HUES64 (cell line): Measurements from ENCODE around the gene ROR2.

ENCODE experiments used
- H3K27ac ChIP-seq: 2 replicates; pipeline ENCODE4 v1.7.0; 2013; ENCODE audit warnings: low read depth, low read length, inconsistent platforms
- H3K27me3 ChIP-seq: 2 replicates; pipeline ENCODE4 v1.6.1; 2013; ENCODE audit warnings: mild to moderate bottlenecking, low read length; ENCODE audit not compliant: insufficient read depth
- H3K36me3 ChIP-seq: 2 replicates; pipeline ENCODE4 v1.6.1; 2013; ENCODE audit warnings: mild to moderate bottlenecking, low read length; ENCODE audit not compliant: insufficient read depth
- H3K4me1 ChIP-seq: 2 replicates; pipeline ENCODE4 v1.6.1; 2013; ENCODE audit warnings: mild to moderate bottlenecking, low read length, moderate library complexity; ENCODE audit not compliant: insufficient read depth
- H3K4me3 ChIP-seq: 2 replicates; pipeline ENCODE4 v1.5.1; 2013; ENCODE audit warnings: mild to moderate bottlenecking, low read length, moderate library complexity
- H3K9ac ChIP-seq: 2 replicates; pipeline ENCODE4 v1.6.1; 2013; ENCODE audit warnings: mild to moderate bottlenecking, low read depth, low read length
- H3K9me3 ChIP-seq: 2 replicates; pipeline ENCODE4 v1.6.1; 2013; ENCODE audit warnings: low read depth, low read length; ENCODE audit not compliant: insufficient read depth
- WGBS: fragments of 150-250, 120-280 bp; methylation state at CpG from one replicate; pipeline ENCODE4 v1.1.7; 2013; ENCODE audit warnings: missing lambda C conversion rate; 5-methylcytosine and 5-hydroxymethylcytosine counted together

ROR2 gene

DNA sequence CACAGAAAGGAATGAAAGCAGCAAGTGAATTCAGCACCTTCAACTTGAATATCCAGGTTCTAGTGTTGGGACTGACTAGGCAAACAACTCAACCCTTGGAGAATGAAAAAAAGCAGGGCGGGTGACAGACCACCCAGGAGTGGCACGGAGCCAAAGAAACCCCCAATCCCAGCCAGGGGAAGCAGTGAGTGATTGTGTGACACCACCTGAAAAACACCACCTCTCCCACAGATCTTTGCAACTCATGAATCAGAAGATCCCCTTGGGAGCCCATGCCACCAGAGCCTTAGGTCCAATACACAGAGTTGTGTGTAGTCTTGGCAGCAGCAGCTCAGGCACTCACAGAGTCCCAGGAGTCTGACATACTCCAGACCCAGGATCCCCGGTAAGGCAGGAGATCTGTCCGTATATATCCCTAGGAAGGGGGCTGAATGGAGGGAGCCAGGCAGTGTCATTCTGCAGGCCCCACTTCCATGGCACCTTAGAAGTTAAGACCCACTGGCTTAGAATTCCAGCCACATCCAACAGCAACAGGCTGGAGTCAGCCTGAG is 22.1 kb upstream of the ROR2 start:
- Histone ChIP-seq H3K27ac (no peak overlapping the region), H3K36me3 (no peaks in the 10 kb centered on the region), H3K9ac (no peak overlapping the region), H3K4me1 (no peaks in the 10 kb centered on the region), H3K9me3 (no peaks in the 10 kb centered on the region), H3K27me3 (no peaks in the 10 kb centered on the region), H3K4me3 (no peak overlapping the region)
- WGBS, result 89% methylated on average over 4 of the region's 4 CpGs

DNA sequence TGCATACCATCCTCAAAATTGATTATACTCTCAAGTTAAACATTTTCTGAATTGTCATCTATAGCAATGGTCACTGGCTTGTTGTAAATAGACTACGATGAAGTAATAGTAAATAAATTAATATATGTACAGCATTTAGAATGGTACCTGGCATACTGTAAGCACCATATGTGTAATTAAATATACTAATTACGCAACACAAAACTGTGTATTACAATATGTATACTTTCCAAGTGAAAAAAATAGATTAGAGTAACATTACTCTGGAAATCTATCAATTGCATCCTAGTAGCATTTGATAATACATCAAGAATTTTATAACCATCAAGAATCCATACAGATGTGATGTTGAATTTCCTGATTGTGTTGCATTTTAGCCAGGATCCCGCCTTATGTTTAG is 17.2 kb upstream of the ROR2 start:
- Histone ChIP-seq H3K4me1 (no peaks in the 10 kb centered on the region), H3K27me3 (no peaks in the 10 kb centered on the region), H3K27ac (no peak overlapping the region), H3K36me3 (no peaks in the 10 kb centered on the region), H3K4me3 (no peak overlapping the region), H3K9ac (no peak overlapping the region), H3K9me3 (no peaks in the 10 kb centered on the region)
- 93% methylated on average over 1 of the region's 3 CpGs for WGBS

DNA sequence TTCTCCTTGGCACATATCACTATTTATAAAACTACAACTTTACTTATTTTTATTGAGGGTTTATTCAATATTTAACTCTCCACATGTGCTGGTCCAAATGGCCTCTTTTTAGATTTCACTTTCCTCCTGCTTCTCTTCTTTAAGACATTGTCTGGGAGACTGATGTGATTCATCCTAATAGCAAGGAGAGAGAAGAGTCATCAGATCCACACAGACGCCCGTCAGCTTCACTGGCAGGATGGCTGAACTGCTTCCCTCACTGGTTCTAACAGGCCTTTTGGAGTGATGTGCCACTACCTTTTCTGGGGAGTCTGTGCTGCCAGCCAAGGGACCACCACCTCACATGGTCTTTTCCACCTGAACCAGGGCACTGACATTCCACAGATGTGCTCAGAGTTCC is 16.5 kb upstream of the ROR2 start:
- no peak overlapping the region for H3K27ac ChIP-seq
- H3K4me3 ChIP-seq, result no peak overlapping the region
- H3K4me1 ChIP-seq, result no peaks in the 10 kb centered on the region
- H3K9ac ChIP-seq, result no peak overlapping the region
- no peaks in the 10 kb centered on the region for H3K27me3 ChIP-seq
- WGBS, result 97% methylated on average over 2 of the region's 2 CpGs
- no peaks in the 10 kb centered on the region for H3K36me3 ChIP-seq
- H3K9me3 ChIP-seq, result no peaks in the 10 kb centered on the region

- 71% methylated on average over 2 of the region's 2 CpGs for WGBS
- no peaks in the 10 kb centered on the region for H3K27me3 ChIP-seq
Measured at GRCh38 chr9:91963711-91964240, 13.7 kb upstream of the ROR2 start.

GRCh38 chr9:91960367-91960766 is 10.3 kb upstream of the ROR2 start:
- Histone ChIP-seq H3K9ac (no peak overlapping the region), H3K9me3 (no peaks in the 10 kb centered on the region), H3K27me3 (no peaks in the 10 kb centered on the region), H3K27ac (no peak overlapping the region), H3K4me3 (no peak overlapping the region), H3K4me1 (no peaks in the 10 kb centered on the region), H3K36me3 (no peaks in the 10 kb centered on the region)
- 100% methylated on average over 1 of the region's 1 CpG for WGBS

More at GRCh38 chr9:91963711-91964240, 13.7 kb upstream of the ROR2 start:
- Histone ChIP-seq H3K4me1 (no peaks in the 10 kb centered on the region), H3K27ac (no peak overlapping the region), H3K4me3 (no peak overlapping the region), H3K9ac (no peak overlapping the region), H3K36me3 (no peaks in the 10 kb centered on the region), H3K9me3 (no peaks in the 10 kb centered on the region)

GRCh38 chr9:91958174-91958573 is 8.1 kb upstream of the ROR2 start:
- Histone ChIP-seq H3K36me3 (no peaks in the 10 kb centered on the region), H3K9ac (no peak overlapping the region), H3K4me3 (no peak overlapping the region), H3K27ac (no peak overlapping the region), H3K9me3 (no peaks in the 10 kb centered on the region), H3K4me1 (no peaks in the 10 kb centered on the region), H3K27me3 (no peaks in the 10 kb centered on the region)
- WGBS, result 91% methylated on average over 5 of the region's 5 CpGs

GRCh38 chr9:91954841-91955471 is 4.9 kb upstream of the ROR2 start:
- Histone ChIP-seq H3K4me3 (no peak overlapping the region), H3K4me1 (no peaks in the 10 kb centered on the region; the same call in 1 of the 2 replicates), H3K27ac (no peak overlapping the region), H3K36me3 (no peaks in the 10 kb centered on the region), H3K9me3 (peaks cover 2% of the 10 kb centered on the region; the same call in 1 of the 2 replicates), H3K27me3 (peaks cover 21% of the 10 kb centered on the region), H3K9ac (no peak overlapping the region)
- WGBS, result 31% methylated on average over 6 of the region's 6 CpGs

DNA sequence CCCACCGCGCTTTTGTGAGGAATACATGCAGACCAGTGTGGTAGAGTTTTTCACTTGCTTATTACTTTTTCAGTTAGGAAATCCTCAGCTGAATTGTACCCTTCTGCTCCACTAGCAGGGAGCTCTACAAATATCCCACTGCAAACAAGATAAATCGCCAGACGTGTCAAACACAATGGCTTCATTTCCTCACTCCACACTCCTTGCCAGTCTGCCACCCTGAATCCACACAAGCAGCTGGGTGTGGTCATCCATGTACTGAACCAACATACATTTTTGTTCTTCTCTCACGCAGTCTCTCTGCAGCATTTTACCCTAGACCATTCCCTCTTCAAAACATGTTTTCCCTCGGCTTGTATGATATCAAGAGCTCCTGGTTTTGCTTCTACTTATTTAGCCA is 3.7 kb upstream of the ROR2 start:
- WGBS, result 86% methylated on average over 6 of the region's 6 CpGs
- Histone ChIP-seq H3K27ac (no peak overlapping the region), H3K4me1 (no peaks in the 10 kb centered on the region; the same call in 1 of the 2 replicates), H3K27me3 (peaks cover 32% of the 10 kb centered on the region), H3K9ac (no peak overlapping the region), H3K9me3 (peaks cover 2% of the 10 kb centered on the region; the same call in 1 of the 2 replicates), H3K36me3 (no peaks in the 10 kb centered on the region), H3K4me3 (no peak overlapping the region)

GRCh38 chr9:91951944-91952520 is 2.0 kb upstream of the ROR2 start:
- H3K9ac ChIP-seq, result no peak overlapping the region
- no peaks in the 10 kb centered on the region for H3K36me3 ChIP-seq
- 92% methylated on average over 6 of the region's 6 CpGs for WGBS
- H3K27me3 ChIP-seq, result peaks cover 47% of the 10 kb centered on the region
- peaks cover 2% of the 10 kb centered on the region; the same call in 1 of the 2 replicates for H3K9me3 ChIP-seq
- no peak overlapping the region for H3K4me3 ChIP-seq
- H3K4me1 ChIP-seq, result peaks cover 10% of the 10 kb centered on the region; the same call in 1 of the 2 replicates
- H3K27ac ChIP-seq, result no peak overlapping the region

GRCh38 chr9:91949392-91949945 is 559 bp downstream of the ROR2 start:
- Histone ChIP-seq H3K4me3 (peak overlapping the region; percentile 67), H3K4me1 (peaks cover 34% of the 10 kb centered on the region), H3K27ac (no peak overlapping the region), H3K9me3 (peaks cover 2% of the 10 kb centered on the region; the same call in 1 of the 2 replicates), H3K27me3 (peaks cover 48% of the 10 kb centered on the region), H3K9ac (peak overlapping the region; percentile 76), H3K36me3 (no peaks in the 10 kb centered on the region)
- WGBS, result under 1% methylated on average over 61 of the region's 61 CpGs
